HL-60 (cell line): ENCODE data around the gene BCCIP.

Experiments
- GABPA ChIP-seq: IDR thresholded peaks from 2 replicates; pipeline ENCODE4 v1.6.1; 2012; ENCODE audit warnings: low read depth
- POLR2AphosphoS5 ChIP-seq: IDR thresholded peaks from 2 replicates; pipeline ENCODE4 v1.6.1; 2012; ENCODE audit warnings: low read depth
- REST ChIP-seq: IDR thresholded peaks from 2 replicates; pipeline ENCODE4 v1.6.1; 2012; ENCODE audit warnings: low read depth; ENCODE audit not compliant: insufficient replicate concordance
- TF ChIP-seq, protein P1 (sequence below): IDR thresholded peaks from one replicate; pipeline ENCODE4 v1.5.1; 2011; ENCODE audit warnings: low read length, control low read depth, inconsistent platforms; ENCODE audit not compliant: insufficient read depth

DNA sequence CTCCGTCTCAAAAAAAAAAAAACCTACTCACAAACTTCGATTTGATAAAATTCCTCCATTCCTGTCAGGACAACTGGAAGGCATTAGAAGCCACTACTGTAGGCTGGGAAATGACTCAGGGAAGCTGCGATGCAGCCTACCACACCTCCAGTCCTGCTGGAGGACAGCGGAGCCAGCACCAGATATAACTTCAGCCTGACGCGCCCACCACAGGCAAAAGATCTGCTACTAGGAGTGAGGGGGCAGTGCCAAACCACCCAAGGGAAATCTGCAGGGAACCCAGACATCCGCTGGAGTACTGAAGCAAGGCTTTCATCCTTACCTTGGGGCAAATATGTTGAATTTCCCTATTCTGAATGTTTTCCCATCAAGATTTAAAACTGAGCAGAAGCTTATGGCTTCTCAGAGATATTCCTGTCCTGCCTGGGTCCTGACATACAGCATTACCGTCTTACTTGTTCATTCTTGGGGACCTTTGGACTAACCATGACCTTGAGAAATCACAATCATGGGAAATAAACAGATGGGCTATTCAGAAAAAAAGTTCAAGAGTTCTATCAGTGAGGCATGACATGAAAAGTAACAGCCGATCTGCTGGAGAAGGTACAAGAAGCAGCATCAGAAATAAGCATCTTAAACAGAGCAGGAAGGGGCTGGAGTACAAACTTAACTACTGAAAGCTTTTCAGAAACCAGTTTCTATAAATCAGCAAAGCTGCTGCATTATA is 20.4 kb downstream of the BCCIP start:
- TF ChIP-seq POLR2AphosphoS5 (no peak), GABPA (no peak), REST (no peak)
- TF ChIP-seq, protein P1, sequence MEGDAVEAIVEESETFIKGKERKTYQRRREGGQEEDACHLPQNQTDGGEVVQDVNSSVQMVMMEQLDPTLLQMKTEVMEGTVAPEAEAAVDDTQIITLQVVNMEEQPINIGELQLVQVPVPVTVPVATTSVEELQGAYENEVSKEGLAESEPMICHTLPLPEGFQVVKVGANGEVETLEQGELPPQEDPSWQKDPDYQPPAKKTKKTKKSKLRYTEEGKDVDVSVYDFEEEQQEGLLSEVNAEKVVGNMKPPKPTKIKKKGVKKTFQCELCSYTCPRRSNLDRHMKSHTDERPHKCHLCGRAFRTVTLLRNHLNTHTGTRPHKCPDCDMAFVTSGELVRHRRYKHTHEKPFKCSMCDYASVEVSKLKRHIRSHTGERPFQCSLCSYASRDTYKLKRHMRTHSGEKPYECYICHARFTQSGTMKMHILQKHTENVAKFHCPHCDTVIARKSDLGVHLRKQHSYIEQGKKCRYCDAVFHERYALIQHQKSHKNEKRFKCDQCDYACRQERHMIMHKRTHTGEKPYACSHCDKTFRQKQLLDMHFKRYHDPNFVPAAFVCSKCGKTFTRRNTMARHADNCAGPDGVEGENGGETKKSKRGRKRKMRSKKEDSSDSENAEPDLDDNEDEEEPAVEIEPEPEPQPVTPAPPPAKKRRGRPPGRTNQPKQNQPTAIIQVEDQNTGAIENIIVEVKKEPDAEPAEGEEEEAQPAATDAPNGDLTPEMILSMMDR: no peak
